Activated CD4-positive, alpha-beta T cell treated with anti-CD3 and anti-CD28 coated beads, Interleukin-2, amount 10 ng/mL, durations not matched to agents 24 days and 14 days (primary cell): Measurements from ENCODE around the gene HLA-F. TPM values are rescaled to one million over a fixed set of nuclear protein-coding genes. Genes with fewer than 3 reads are reported as not detected.

Experiments used
- DNase-seq: peaks from one replicate; pipeline ENCODE4 v3.0.0; 2022
- H3K27ac Mint-ChIP-seq: one replicate; pipeline ENCODE4 v1.8.0; 2022; ENCODE audit warnings: mild to moderate bottlenecking, mixed read lengths
- H3K27me3 Mint-ChIP-seq: one replicate; pipeline ENCODE4 v1.8.0; 2022; ENCODE audit warnings: mixed read lengths
- H3K36me3 Mint-ChIP-seq: one replicate; pipeline ENCODE4 v1.8.0; 2022; ENCODE audit warnings: low read depth, mild to moderate bottlenecking, mixed read lengths
- H3K4me1 Mint-ChIP-seq: one replicate; pipeline ENCODE4 v1.8.0; 2021; ENCODE audit warnings: mixed read lengths
- H3K4me3 Mint-ChIP-seq: one replicate; pipeline ENCODE4 v1.8.0; 2022; ENCODE audit warnings: mild to moderate bottlenecking, moderate library complexity, mixed read lengths
- H3K9me3 Mint-ChIP-seq: one replicate; pipeline ENCODE4 v1.8.0; 2021; ENCODE audit warnings: mixed read lengths
- intact Hi-C: fragments of 100-400 bp; cut with micrococcal nuclease; formaldehyde crosslinking; loops from one replicate; pipeline ENCODE4 v1.15.1; 2023
- total RNA-seq: library from RNA; stranded (reverse); gene quantifications from 2 replicates; pipeline ENCODE4 v1.2.3, GENCODE V29; 2022

Gene HLA-F
- total RNA-seq, 1 donor from 2014 or later: 270 TPM

DNA sequence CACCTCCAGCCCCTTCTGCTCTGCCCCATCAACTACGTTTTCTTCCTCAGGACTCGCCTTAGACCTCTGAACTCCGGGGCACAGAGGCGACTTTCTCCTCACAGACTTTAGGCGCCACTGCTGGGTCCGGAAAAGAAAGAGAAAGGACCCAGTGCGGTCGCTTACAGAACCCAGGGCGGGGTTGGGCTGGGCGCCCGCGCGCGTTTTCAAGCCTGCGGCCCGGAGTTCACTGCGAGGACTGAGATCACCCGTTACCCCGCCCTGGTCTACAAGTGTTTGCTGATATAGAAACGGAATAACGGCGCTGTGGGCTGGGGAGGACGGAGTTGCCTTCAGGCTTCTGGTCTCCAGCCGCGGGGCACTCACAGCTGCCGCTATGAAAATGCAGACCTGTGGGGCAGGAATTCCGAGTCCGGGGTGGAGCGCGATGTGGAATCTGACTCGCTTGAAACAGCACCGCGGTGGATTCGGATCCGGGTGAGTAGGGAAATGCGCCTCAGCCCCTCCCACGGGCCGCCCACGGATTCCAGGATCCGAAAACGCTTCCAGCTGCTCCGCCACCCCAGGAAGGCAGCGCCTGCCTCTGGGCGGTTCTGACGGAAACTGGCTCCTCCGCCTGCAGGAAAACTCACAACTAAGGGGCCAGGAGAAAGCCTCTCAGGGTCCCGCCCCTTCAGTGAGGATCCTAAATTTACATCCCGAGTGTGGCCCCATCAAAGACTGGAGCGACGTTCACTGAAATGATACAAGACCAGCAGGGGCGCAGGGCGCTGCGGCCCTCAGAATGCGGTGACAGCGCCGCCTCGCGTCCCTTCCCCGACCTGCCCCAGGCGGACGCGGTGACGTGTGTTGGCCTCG, 29.4 kb downstream of the HLA-F start:
- H3K27me3 Mint-ChIP-seq: no peaks in the 10 kb centered on the region
- DNase-seq: peak; percentile 95
- peaks cover 52% of the 10 kb centered on the region for H3K4me1 Mint-ChIP-seq
- peak overlapping the region; percentile 86 for H3K4me3 Mint-ChIP-seq
- H3K36me3 Mint-ChIP-seq: peaks cover 2% of the 10 kb centered on the region
- intact Hi-C loops: loop anchor here (1.0 to 2.0 kb wide), 6 partner anchors 11 to 214 kb away; no protein-coding TSS in a partner anchor
- H3K9me3 Mint-ChIP-seq: no peaks in the 10 kb centered on the region
- peak overlapping the region; percentile 95 for H3K27ac Mint-ChIP-seq

DNA sequence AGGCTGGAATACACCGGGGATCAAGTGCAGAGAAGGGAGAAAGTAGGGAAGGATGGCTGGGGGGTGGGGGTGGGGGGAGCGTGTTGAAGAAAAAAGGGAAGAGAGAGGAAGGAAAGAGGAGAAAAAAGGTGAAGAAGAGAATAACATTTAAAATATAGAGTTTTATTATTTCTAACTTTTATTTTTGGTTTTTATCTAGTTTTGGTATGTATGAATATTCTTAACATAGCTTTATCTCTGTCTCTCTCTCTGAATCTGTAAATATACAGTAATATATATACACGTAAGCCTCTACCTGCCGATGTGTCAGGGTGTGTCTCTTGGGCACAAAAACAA, 30.0 kb downstream of the HLA-F start:
- no peaks in the 10 kb centered on the region for H3K9me3 Mint-ChIP-seq
- peaks cover 2% of the 10 kb centered on the region for H3K36me3 Mint-ChIP-seq
- no peak for DNase-seq
- H3K27ac Mint-ChIP-seq: peak overlapping the region; percentile 95
- intact Hi-C loops: loop anchor here (1.0 to 2.0 kb wide), 6 partner anchors 10 to 213 kb away; no protein-coding TSS in a partner anchor
- no peaks in the 10 kb centered on the region for H3K27me3 Mint-ChIP-seq
- peaks cover 48% of the 10 kb centered on the region for H3K4me1 Mint-ChIP-seq
- peak overlapping the region; percentile 86 for H3K4me3 Mint-ChIP-seq

DNA sequence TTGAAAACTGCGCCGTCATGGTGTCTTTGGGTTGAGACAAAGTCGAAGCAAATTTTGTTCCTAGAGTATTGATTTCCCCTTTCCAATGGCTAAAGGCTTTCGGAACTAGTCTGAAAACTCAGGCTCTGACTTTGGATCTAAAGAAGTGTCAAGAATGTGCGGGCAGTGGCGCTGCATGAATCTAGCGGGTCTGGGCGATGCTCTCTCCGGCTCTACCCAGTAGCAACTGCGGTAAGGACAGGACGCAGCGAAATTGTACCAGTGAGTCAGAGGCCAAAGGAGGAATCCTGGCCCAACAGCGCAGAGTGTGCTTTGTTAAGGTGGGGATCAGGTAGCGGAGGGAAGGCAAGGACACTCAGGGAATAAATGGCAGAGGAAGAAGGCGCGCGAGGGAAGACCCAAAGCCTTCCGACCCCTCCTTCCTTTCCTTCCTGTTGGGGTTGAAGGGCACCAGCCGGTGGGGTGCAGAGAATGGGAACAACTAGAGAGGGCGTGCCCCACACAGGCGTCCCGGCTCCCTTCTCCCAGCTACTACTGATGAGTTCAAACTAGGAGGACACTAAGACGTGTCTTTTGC, 32.1 kb downstream of the HLA-F start:
- H3K9me3 Mint-ChIP-seq: no peaks in the 10 kb centered on the region
- no peak for DNase-seq
- peaks cover 2% of the 10 kb centered on the region for H3K36me3 Mint-ChIP-seq
- no peak overlapping the region for H3K27ac Mint-ChIP-seq
- intact Hi-C loops: no loop called here
- no peak overlapping the region for H3K4me3 Mint-ChIP-seq
- H3K27me3 Mint-ChIP-seq: no peaks in the 10 kb centered on the region
- H3K4me1 Mint-ChIP-seq: peaks cover 45% of the 10 kb centered on the region

DNA sequence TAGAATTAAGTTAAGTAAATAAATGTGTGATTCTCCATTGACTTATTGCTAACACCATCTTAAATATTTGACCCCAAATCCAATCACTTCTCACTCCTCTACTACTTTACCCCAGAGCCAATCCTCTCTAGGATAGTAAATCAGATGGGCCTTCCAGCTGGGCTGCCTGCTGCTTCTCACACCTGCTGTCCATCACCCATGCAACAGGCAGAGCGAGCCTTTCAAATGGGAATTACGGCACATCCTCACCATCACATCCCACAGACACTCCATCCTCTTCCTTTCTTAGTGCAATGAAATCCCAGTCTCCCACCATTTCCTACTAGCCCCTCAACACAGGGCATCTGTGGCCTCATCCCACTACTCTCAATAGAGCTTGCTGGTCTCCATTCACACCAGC, 34.0 kb downstream of the HLA-F start:
- no peak overlapping the region for H3K4me3 Mint-ChIP-seq
- peaks cover 2% of the 10 kb centered on the region for H3K36me3 Mint-ChIP-seq
- H3K9me3 Mint-ChIP-seq: no peaks in the 10 kb centered on the region
- no peak overlapping the region for H3K27ac Mint-ChIP-seq
- DNase-seq: no peak
- H3K4me1 Mint-ChIP-seq: peaks cover 31% of the 10 kb centered on the region
- no peaks in the 10 kb centered on the region for H3K27me3 Mint-ChIP-seq
- intact Hi-C loops: no loop called here

DNA sequence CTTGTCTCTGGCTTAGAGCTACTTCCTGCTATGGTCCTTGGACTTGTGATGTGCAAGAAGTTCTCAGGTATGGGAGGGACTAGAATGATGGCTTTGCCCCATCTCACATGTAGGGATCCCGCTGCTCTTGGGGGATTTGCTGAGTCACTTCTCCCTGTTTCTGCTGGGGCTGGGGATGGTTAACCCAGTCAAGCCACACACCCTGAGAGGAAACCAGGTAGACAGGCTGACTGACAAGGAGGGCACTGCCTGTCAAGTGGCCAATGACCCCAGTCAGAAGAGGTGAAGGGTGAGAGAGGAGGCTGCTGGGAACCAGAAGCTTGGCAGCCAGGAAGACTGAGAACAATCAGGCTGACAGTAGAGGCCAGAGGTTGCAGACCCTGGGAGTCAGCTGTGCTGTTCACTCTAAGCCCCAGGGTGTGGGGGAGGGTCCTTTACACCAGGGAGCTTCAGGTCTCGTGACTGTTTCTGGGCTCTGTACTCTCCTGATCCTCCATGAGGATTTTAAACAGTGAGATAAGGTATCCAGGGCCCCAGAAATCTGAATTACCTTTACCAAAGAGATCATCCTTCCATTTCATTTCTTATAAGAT, 34.6 kb downstream of the HLA-F start:
- DNase-seq: no peak
- peaks cover 2% of the 10 kb centered on the region for H3K36me3 Mint-ChIP-seq
- H3K27ac Mint-ChIP-seq: no peak overlapping the region
- no peaks in the 10 kb centered on the region for H3K27me3 Mint-ChIP-seq
- intact Hi-C loops: no loop called here
- no peak overlapping the region for H3K4me3 Mint-ChIP-seq
- H3K9me3 Mint-ChIP-seq: no peaks in the 10 kb centered on the region
- peaks cover 32% of the 10 kb centered on the region for H3K4me1 Mint-ChIP-seq

DNA sequence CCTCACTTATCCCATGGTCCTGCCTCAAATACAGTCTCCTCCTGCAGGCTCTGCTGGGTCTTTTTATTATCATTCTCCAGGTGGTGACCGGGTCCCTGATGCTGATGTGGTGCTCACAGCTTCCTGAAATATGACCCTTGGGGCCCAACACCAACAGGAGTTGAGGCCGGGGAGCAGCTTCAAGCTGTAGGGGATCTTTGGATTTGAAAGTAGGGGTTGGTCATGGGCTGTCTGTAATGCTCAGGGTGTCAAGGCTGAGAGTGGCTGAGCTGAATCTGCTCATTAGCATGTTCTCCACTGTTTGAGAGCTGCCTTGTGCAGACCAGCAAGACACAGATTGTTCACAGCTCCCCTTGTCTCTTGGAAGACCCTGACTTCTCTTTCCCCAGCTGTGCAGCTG, 35.5 kb downstream of the HLA-F start:
- peaks cover 35% of the 10 kb centered on the region for H3K4me1 Mint-ChIP-seq

DNA sequence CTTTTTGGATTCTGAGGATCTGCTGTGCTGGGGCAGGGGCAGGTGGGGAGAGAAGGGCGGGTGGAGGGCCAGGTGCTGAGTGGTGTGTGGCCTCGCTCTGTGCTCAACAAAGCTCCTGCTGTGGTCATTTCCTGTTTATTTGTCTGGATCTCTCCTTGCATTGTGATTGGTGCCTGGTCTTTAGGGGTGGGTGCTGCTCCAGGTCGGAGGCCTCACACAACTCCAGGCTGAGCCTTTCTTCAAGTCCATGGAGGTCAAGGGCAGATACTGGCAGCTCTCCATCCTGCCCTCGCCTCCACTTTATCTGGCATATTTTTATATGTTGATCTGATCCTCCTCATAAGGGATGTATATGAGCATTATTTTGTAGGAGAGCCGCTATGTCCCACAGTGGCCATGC, 36.2 kb downstream of the HLA-F start:
- peaks cover 39% of the 10 kb centered on the region for H3K4me1 Mint-ChIP-seq
- no peak overlapping the region for H3K4me3 Mint-ChIP-seq
- H3K27ac Mint-ChIP-seq: no peak overlapping the region
- H3K36me3 Mint-ChIP-seq: peaks cover 2% of the 10 kb centered on the region
- no peaks in the 10 kb centered on the region for H3K9me3 Mint-ChIP-seq
- DNase-seq: no peak
- no peaks in the 10 kb centered on the region for H3K27me3 Mint-ChIP-seq
- intact Hi-C loops: no loop called here

More for the DNA sequence above, 35.5 kb downstream of the HLA-F start:
- no peaks in the 10 kb centered on the region for H3K9me3 Mint-ChIP-seq
- no peaks in the 10 kb centered on the region for H3K27me3 Mint-ChIP-seq
- H3K36me3 Mint-ChIP-seq: peaks cover 2% of the 10 kb centered on the region
- no peak for DNase-seq
- H3K4me3 Mint-ChIP-seq: no peak overlapping the region
- no peak overlapping the region for H3K27ac Mint-ChIP-seq
- intact Hi-C loops: no loop called here

DNA sequence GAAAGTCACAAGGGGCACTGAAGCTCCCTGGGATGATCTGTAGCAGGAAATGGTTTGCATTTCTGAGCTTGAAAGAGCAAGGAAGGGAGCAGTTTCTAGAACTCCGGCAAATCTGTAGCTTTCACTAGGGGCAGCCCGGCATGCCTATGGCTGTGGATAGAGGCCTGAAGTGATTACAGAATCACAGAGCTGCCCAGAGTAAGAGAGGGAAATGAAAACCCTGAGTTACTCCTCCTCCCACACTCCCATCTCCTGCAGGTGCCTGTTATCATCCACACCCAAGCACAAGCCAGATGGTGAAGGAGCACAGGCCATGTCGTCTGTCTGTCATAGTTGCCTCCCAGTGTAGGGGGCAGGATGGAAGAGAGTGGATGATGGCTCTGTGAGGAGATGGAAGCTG, 37.1 kb downstream of the HLA-F start:
- no peak for DNase-seq
- H3K4me3 Mint-ChIP-seq: no peak overlapping the region
- intact Hi-C loops: no loop called here
- H3K36me3 Mint-ChIP-seq: peaks cover 2% of the 10 kb centered on the region
- H3K4me1 Mint-ChIP-seq: peaks cover 41% of the 10 kb centered on the region
- H3K9me3 Mint-ChIP-seq: no peaks in the 10 kb centered on the region
- H3K27ac Mint-ChIP-seq: no peak overlapping the region
- H3K27me3 Mint-ChIP-seq: no peaks in the 10 kb centered on the region

DNA sequence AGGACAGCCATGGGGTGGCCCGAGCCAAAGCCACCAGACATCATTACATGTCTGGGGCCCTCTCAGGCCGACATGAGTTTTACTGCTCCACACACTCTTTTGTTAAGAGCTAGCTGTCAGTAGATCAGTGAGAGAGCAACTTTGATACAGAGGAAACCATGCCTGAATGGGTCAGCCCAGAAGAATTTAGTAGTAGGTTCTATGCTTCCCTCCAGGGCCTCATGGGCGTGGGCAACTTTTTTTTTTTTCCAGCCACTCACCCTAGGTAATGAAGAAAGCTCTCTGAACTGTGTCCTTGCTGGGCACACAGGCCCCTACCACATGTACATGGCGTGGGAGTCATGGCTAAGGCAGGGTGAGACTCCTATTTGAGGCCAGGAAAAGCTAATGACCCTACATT, 38.8 kb downstream of the HLA-F start:
- Mint-ChIP-seq H3K36me3 (no peaks in the 10 kb centered on the region), H3K4me3 (no peak overlapping the region), H3K27ac (no peak overlapping the region), H3K9me3 (no peaks in the 10 kb centered on the region), H3K4me1 (peaks cover 46% of the 10 kb centered on the region), H3K27me3 (no peaks in the 10 kb centered on the region)
- DNase-seq: no peak
- intact Hi-C loops: no loop called here

DNA sequence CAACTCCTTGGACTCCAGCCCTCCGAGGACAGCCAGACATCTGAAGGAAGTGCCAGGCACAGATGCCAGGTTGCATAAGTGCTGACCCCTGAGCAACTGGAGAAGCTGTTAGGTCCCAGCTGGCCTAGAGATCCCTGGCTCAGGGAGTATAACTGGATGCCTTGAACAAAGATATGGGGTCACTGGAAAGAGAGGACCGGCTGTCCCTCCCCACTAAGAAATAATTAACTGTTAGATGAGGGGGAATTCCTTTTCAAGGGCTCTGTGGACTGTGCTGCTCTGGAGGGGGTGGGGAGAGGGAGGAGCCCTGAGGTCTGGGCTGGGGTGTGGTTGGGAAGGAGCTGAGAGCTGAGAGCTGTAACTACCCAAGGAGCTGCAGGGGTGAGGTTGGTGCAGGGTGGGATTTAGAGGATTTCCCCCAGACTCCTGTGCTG, 39.6 kb downstream of the HLA-F start:
- Mint-ChIP-seq H3K4me1 (peaks cover 39% of the 10 kb centered on the region), H3K27ac (peak overlapping the region; percentile 16), H3K27me3 (peaks cover 2% of the 10 kb centered on the region), H3K36me3 (no peaks in the 10 kb centered on the region), H3K4me3 (no peak overlapping the region), H3K9me3 (no peaks in the 10 kb centered on the region)
- DNase-seq: peak; percentile 49
- intact Hi-C loops: loop anchor here (1.0 kb wide), 1 partner anchor 9 kb away; no protein-coding TSS in a partner anchor

DNA sequence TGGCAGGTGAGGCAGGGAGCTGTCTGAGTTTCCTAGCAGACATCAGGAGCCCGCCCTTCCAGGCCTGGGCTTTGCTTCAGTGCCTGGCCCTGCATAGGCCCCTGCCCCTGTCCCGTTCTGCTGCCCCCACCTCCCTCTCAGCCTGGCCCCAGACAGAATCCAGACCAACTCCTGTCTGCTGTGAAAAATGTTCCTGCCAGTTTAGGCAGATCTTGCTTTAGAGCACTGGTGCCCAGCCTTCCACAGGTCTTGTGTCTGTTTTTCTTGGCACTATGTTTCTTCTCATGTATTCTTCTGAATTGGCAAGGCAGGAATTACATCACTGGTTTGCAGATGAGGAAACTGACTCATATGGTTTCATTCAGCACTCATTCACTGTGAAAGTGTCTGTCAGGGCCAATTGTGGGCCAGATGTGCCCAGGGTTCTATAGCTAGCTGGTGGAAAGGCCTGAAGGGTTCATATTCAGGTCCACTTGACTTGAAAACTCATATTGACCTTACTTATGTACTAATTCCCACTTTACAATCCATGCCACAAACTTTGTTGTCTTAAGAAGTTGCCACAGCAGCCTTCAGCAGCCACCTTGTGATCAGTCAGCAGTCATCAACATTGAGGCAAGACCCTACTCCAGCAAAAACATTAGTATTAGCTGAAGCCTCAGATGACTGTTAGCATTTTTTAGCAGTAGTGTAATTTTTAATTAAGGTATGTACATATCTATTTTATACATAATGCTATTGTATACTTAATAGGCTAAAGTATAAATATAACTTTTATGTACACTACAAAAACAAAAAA, 40.5 kb downstream of the HLA-F start:
- DNase-seq: peak; percentile 62
- H3K36me3 Mint-ChIP-seq: no peaks in the 10 kb centered on the region
- H3K4me1 Mint-ChIP-seq: peaks cover 38% of the 10 kb centered on the region
- H3K4me3 Mint-ChIP-seq: no peak overlapping the region
- intact Hi-C loops: loop anchor here (1.0 kb wide), 1 partner anchor 10 kb away; no protein-coding TSS in a partner anchor
- H3K9me3 Mint-ChIP-seq: no peaks in the 10 kb centered on the region
- peaks cover 2% of the 10 kb centered on the region for H3K27me3 Mint-ChIP-seq
- peak overlapping the region; percentile 65 for H3K27ac Mint-ChIP-seq

DNA sequence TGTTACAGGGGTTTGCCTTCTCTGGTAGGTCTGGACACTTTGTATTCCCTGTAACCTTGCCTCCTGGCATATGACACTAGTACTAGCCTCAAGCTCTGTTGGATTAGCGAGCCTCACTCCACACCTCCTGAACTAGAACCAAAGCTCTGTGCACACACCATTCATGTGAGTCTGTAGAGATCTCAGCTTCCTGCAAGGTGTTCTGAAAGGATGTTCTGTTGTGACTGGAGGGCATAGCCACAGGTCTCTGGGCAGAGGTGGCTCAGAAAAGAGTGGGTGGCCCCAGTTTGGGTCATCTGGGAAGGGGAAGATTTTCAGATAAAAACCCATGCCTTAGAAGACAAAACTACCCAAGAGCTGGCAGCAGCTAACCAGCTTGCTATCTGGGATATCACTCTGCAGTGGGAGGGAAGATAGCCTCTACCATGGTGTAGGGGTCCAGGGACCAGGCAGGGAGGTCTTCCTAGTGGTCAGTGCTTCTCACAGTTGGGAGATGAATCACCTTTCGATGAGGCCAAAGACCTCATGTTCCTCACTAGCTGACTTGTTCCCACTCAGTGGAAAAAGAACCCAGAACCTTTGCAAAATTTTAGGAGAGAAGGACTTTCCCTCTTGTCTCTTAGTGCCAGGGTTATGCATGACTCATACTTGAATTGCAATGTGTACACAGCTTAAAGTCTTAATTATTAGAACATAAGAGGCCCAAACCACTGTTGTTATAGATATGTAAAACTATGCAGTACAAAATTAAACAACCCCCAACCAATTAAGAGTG, 41.4 kb downstream of the HLA-F start:
- Mint-ChIP-seq H3K4me3 (no peak overlapping the region), H3K27ac (peak overlapping the region; percentile 68), H3K4me1 (peaks cover 30% of the 10 kb centered on the region), H3K9me3 (no peaks in the 10 kb centered on the region), H3K36me3 (no peaks in the 10 kb centered on the region), H3K27me3 (peaks cover 2% of the 10 kb centered on the region)
- DNase-seq: peak; percentile 56
- intact Hi-C loops: no loop called here

DNA sequence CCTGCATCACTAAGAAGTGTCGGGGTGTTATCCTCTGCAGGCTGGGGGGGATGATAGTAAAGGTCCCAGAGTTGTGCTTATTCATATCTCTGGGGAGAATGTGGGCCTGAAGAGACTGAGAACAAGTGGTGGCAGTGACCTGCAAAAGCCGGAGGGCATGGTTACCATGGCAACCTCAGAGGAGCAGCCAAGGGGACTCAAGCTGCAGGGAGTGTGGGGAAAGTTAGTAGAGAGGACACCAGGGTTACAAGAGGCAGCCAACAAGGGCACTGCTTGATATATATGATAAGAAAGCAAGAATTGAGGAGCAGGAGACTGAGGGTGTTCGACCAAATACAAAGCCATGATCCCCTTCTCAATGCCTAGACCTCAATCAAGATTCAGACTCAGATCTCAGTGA, 46.1 kb downstream of the HLA-F start:
- peaks cover 10% of the 10 kb centered on the region for H3K4me1 Mint-ChIP-seq
- H3K27me3 Mint-ChIP-seq: peaks cover 10% of the 10 kb centered on the region
- H3K36me3 Mint-ChIP-seq: no peaks in the 10 kb centered on the region
- H3K27ac Mint-ChIP-seq: no peak overlapping the region
- H3K4me3 Mint-ChIP-seq: no peak overlapping the region
- no peak for DNase-seq
- H3K9me3 Mint-ChIP-seq: no peaks in the 10 kb centered on the region
- intact Hi-C loops: no loop called here
